Skeletal muscle tissue (tissue), 4 donors: ENCODE results near the gene EIF5B. TPM values are rescaled to one million over a fixed set of nuclear protein-coding genes. Genes with fewer than 3 reads are reported as not detected.
"Not testable (repeated sequence)": the region's sequence is repeated elsewhere in the genome, so short reads cannot be mapped to it uniquely, and the experiment has no call there.

Experiments
- H3K27ac ChIP-seq: one replicate; pipeline ENCODE4 v1.7.0; 2013; ENCODE audit warnings: mild to moderate bottlenecking, low read depth, low read length, inconsistent platforms
- H3K27me3 ChIP-seq, 3 donors: one replicate each; pipeline ENCODE4 v1.7.0; 2013; ENCODE audit warnings: low read length in 3 of 3; ENCODE audit not compliant: control insufficient read depth in 3 of 3, insufficient read depth in 3 of 3
- H3K36me3 ChIP-seq, 3 donors: one replicate each; pipeline ENCODE4 v1.7.0; 2013; ENCODE audit warnings: low read length in 3 of 3; ENCODE audit not compliant: control insufficient read depth in 3 of 3, insufficient read depth in 3 of 3
- H3K4me1 ChIP-seq, 3 donors: one replicate each; pipeline ENCODE4 v1.7.0; 2013; ENCODE audit warnings: low read length in 3 of 3, mild to moderate bottlenecking in 3 of 3; ENCODE audit not compliant: control insufficient read depth in 3 of 3, insufficient read depth in 3 of 3
- H3K4me3 ChIP-seq, 3 donors: one replicate each; pipeline ENCODE4 v1.7.0; 2013; ENCODE audit warnings: low read length in 3 of 3
- H3K9ac ChIP-seq, 3 donors: one replicate each; pipeline ENCODE4 v1.7.0; 2013; ENCODE audit warnings: low read length in 3 of 3, mild to moderate bottlenecking in 3 of 3, moderate library complexity in 2 of 3, low read depth in 1 of 3
- H3K9me3 ChIP-seq, 3 donors: one replicate each; pipeline ENCODE4 v1.7.0; 2013; ENCODE audit warnings: low read length in 3 of 3; ENCODE audit not compliant: control insufficient read depth in 3 of 3
- total RNA-seq: library from RNA; depleted of rRNA; stranded (reverse); fragments of >200 nt; gene quantifications from one replicate; pipeline ENCODE4 v1.2.3, GENCODE V29; 2014
- donor health status: Osteomylitis.

The EIF5B gene
- total RNA-seq, 1 donor from 2014 or later, result 11.0 TPM

- Histone ChIP-seq H3K27ac (peak overlapping the region; percentile 95), H3K9me3 (no peaks in the 10 kb centered on the region), H3K36me3 (no peaks in the 10 kb centered on the region), H3K4me1 (peaks cover 5 to 23% (median 19%) of the 10 kb centered on the region in 3 donors), H3K27me3 (no peaks in the 10 kb centered on the region), H3K9ac (peak overlapping the region; percentile 90 to 95 (median 93)), H3K4me3 (peak overlapping the region; percentile 84 to 98 (median 90))
These were observed 918 bp downstream of the EIF5B start for GRCh38 chr2:99338029-99338585.

GRCh38 chr2:99340669-99341236, 3.6 kb downstream of the EIF5B start:
- Histone ChIP-seq H3K9me3 (no peaks in the 10 kb centered on the region), H3K36me3 (no peaks in the 10 kb centered on the region), H3K27me3 (no peaks in the 10 kb centered on the region), H3K27ac (no peak overlapping the region), H3K4me1 (peaks cover 0 to 11% (median 8%) of the 10 kb centered on the region in 3 donors), H3K9ac (no peak overlapping the region), H3K4me3 (no peak overlapping the region)

- no peak overlapping the region for H3K9ac ChIP-seq
- H3K4me1 ChIP-seq, result peaks cover 0 to 8% (median 5%) of the 10 kb centered on the region in 3 donors
- H3K4me3 ChIP-seq, result no peak overlapping the region
- no peak overlapping the region for H3K27ac ChIP-seq
- H3K27me3 ChIP-seq, result no peaks in the 10 kb centered on the region
- H3K9me3 ChIP-seq, result no peaks in the 10 kb centered on the region
- no peaks in the 10 kb centered on the region for H3K36me3 ChIP-seq
These were observed 5.3 kb downstream of the EIF5B start for GRCh38 chr2:99342536-99342935.

GRCh38 chr2:99345446-99345845, 8.3 kb downstream of the EIF5B start:
- H3K9me3 ChIP-seq, H3K4me3 ChIP-seq: not testable (repeated sequence)

GRCh38 chr2:99346218-99346617, 9.0 kb downstream of the EIF5B start:
- Histone ChIP-seq H3K4me3 (no peak overlapping the region), H3K27me3 (no peaks in the 10 kb centered on the region), H3K27ac (no peak overlapping the region), H3K4me1 (no peaks in the 10 kb centered on the region), H3K36me3 (no peaks in the 10 kb centered on the region), H3K9me3 (no peaks in the 10 kb centered on the region), H3K9ac (no peak overlapping the region)

More at GRCh38 chr2:99345446-99345845, 8.3 kb downstream of the EIF5B start:
- H3K27ac ChIP-seq, H3K36me3 ChIP-seq, H3K4me1 ChIP-seq, H3K9ac ChIP-seq, H3K27me3 ChIP-seq: not testable (repeated sequence)

GRCh38 chr2:99348173-99348572, 11.0 kb downstream of the EIF5B start:
- Histone ChIP-seq H3K9ac (no peak overlapping the region), H3K4me1 (no peaks in the 10 kb centered on the region), H3K27me3 (no peaks in the 10 kb centered on the region), H3K9me3 (no peaks in the 10 kb centered on the region), H3K36me3 (no peaks in the 10 kb centered on the region), H3K4me3 (no peak overlapping the region), H3K27ac (no peak overlapping the region)

GRCh38 chr2:99350194-99350593, 13.0 kb downstream of the EIF5B start:
- H3K9ac ChIP-seq, result no peak overlapping the region
- H3K4me3 ChIP-seq, result no peak overlapping the region
- no peaks in the 10 kb centered on the region for H3K9me3 ChIP-seq
- H3K4me1 ChIP-seq, result no peaks in the 10 kb centered on the region
- no peak overlapping the region for H3K27ac ChIP-seq
- no peaks in the 10 kb centered on the region for H3K36me3 ChIP-seq
- no peaks in the 10 kb centered on the region for H3K27me3 ChIP-seq

- Histone ChIP-seq H3K4me3 (no peak overlapping the region), H3K9ac (no peak overlapping the region), H3K4me1 (peaks cover 0 to 4% (median 0%) of the 10 kb centered on the region in 3 donors), H3K9me3 (no peaks in the 10 kb centered on the region), H3K27ac (no peak overlapping the region), H3K36me3 (no peaks in the 10 kb centered on the region), H3K27me3 (no peaks in the 10 kb centered on the region)
These were observed 16.9 kb downstream of the EIF5B start for GRCh38 chr2:99354070-99354469.

GRCh38 chr2:99354825-99355224, 17.6 kb downstream of the EIF5B start:
- not testable (repeated sequence) for H3K4me3 ChIP-seq, H3K9me3 ChIP-seq, H3K9ac ChIP-seq, H3K27me3 ChIP-seq, H3K4me1 ChIP-seq, H3K27ac ChIP-seq, H3K36me3 ChIP-seq

GRCh38 chr2:99356853-99357252, 19.7 kb downstream of the EIF5B start:
- peaks cover 0 to 4% (median 0%) of the 10 kb centered on the region in 3 donors for H3K4me1 ChIP-seq
- no peak overlapping the region for H3K4me3 ChIP-seq
- no peaks in the 10 kb centered on the region for H3K9me3 ChIP-seq
- H3K9ac ChIP-seq, result no peak overlapping the region
- no peaks in the 10 kb centered on the region for H3K27me3 ChIP-seq
- H3K27ac ChIP-seq, result no peak overlapping the region
- peaks cover 0 to 4% (median 0%) of the 10 kb centered on the region in 3 donors for H3K36me3 ChIP-seq
